PC-9 (cell line): ENCODE data around the gene ALOX12. TPM values are rescaled to one million over a fixed set of nuclear protein-coding genes. Genes with fewer than 3 reads are reported as not detected.
A peak's percentile ranks its signal among the peaks of the same experiment; 100 is the strongest.

Experiments
- BruUV-seq: library from RNA; stranded (reverse); fragments of 400-500 nt; replicated peaks from 2 replicates; lab custom pipeline; 2021; lab: Mats Ljungman, UMichigan
- CTCF ChIA-PET: fragments of 300-600 bp; sonication (Branson Sonifier 250); formaldehyde crosslinking; loops from one replicate; lab custom pipeline; 2022; ENCODE audit warnings: antibody characterized with exemption; lab: Charles Lee
- POLR2A ChIA-PET: fragments of 300-600 bp; sonication (Branson Sonifier 250); formaldehyde crosslinking; loops from one replicate; lab custom pipeline; 2022; ENCODE audit warnings: antibody characterized with exemption; ENCODE audit not compliant: unreplicated experiment; lab: Charles Lee
- DNase-seq, 2 experiments: peaks; one replicate each; pipeline versions ENCODE4 v3.0.0 to v3.0.0-alpha.2; 2015 to 2022; ENCODE audit warnings: mixed read lengths in 1 of 2
- H2AFZ ChIP-seq: fragments of 200-600 bp; sonication (generic); 2 replicates; pipeline ENCODE4 v1.8.1; 2017; ENCODE audit warnings: antibody characterized with exemption
- H3F3A ChIP-seq: fragments of 200-600 bp; sonication (generic); 2 replicates; pipeline ENCODE4 v1.8.1; 2017; ENCODE audit warnings: antibody characterized with exemption, mild to moderate bottlenecking, low read depth; ENCODE audit not compliant: insufficient read depth
- H3K27ac ChIP-seq: fragments of 200-600 bp; sonication (generic); 2 replicates; pipeline ENCODE4 v1.6.1; 2016; ENCODE audit warnings: mixed run types
- H3K27me3 ChIP-seq: fragments of 200-600 bp; sonication (generic); 2 replicates; pipeline ENCODE4 v1.6.1; 2016; ENCODE audit warnings: low read depth, mixed run types; ENCODE audit not compliant: insufficient read depth
- H3K36me3 ChIP-seq: fragments of 200-600 bp; sonication (generic); 2 replicates; pipeline ENCODE4 v1.6.1; 2016; ENCODE audit warnings: low read depth, mixed run types
- H3K4me1 ChIP-seq: fragments of 200-600 bp; sonication (generic); replicated peaks from 2 replicates; pipeline ENCODE4 v1.6.1; 2016; ENCODE audit warnings: mixed run types; ENCODE audit not compliant: insufficient read depth
- H3K4me2 ChIP-seq: fragments of 200-600 bp; sonication (generic); 2 replicates; pipeline ENCODE4 v1.6.1; 2017; ENCODE audit warnings: mixed run types
- H3K4me3 ChIP-seq: fragments of 200-600 bp; sonication (generic); 2 replicates; pipeline ENCODE4 v1.6.1; 2016; ENCODE audit warnings: mixed run types
- H3K79me2 ChIP-seq: fragments of 200-600 bp; sonication (generic); 2 replicates; pipeline ENCODE4 v1.6.1; 2017; ENCODE audit warnings: low read depth, mixed run types
- H3K9me2 ChIP-seq: fragments of 200-600 bp; sonication (generic); 2 replicates; pipeline ENCODE4 v1.8.1; 2017; ENCODE audit warnings: mild to moderate bottlenecking; ENCODE audit not compliant: insufficient read depth
- H3K9me3 ChIP-seq: fragments of 200-600 bp; sonication (generic); 2 replicates; pipeline ENCODE4 v1.8.1; 2016; ENCODE audit warnings: low read depth; ENCODE audit not compliant: insufficient read depth
- H4K20me1 ChIP-seq: fragments of 200-600 bp; sonication (generic); 2 replicates; pipeline ENCODE4 v1.8.1; 2017; ENCODE audit not compliant: insufficient read depth
- EZH2 ChIP-seq: fragments of 200-600 bp; sonication (generic); IDR thresholded peaks from 2 replicates; pipeline ENCODE4 v1.8.0; 2017; ENCODE audit warnings: antibody characterized with exemption, low read depth
- intact Hi-C: fragments of 100-400 bp; cut with micrococcal nuclease; formaldehyde crosslinking; loops from one replicate; pipeline ENCODE4 v1.10.0; 2022; ENCODE audit not compliant: unreplicated experiment
- total RNA-seq: library from RNA; stranded (reverse); gene quantifications from 2 replicates; pipeline ENCODE4 v1.2.3, GENCODE V29; 2021
- TF ChIP-seq, protein P1 (sequence below): fragments of 200-600 bp; sonication (generic); conservative IDR thresholded peaks from 2 replicates; pipeline ENCODE4 v1.6.1; 2017; ENCODE audit warnings: mixed run types, antibody characterized with exemption, mild to moderate bottlenecking, moderate library complexity

ALOX12 gene
- total RNA-seq, 1 experiment from 2014 or later, result not detected

DNA sequence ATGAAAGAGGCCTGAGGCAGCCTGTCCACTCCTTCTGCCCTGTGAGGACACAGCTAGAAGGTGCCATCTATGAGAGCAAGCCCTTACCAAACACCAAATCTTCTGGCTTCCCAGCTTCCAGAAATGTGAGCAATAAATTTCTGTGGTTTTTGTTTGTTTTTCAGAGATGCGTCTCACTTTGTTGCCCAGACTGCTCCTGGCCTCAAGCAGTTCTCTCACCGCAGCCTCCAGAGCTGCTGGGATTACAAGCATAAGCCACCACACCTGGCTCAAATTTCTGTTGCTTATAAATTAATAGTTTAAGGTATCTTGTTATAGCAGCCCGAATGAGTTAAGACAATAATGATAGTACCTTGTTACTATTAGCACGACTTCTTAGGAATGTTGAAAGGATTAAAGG, 60.5 kb downstream of the ALOX12 start:
- H3K4me3 ChIP-seq, result no peak overlapping the region
- H3K27me3 ChIP-seq, result no peaks in the 10 kb centered on the region
- H2AFZ ChIP-seq, result no peak overlapping the region
- peak; percentile 14 to 78 for DNase-seq
- peak overlapping the region; percentile 22; the same call in 1 of the 2 replicates for H3K27ac ChIP-seq
- no peaks in the 10 kb centered on the region for H3K79me2 ChIP-seq
- no peak overlapping the region for H3K4me2 ChIP-seq
- H3K9me3 ChIP-seq, result no peaks in the 10 kb centered on the region
- H3K36me3 ChIP-seq, result no peaks in the 10 kb centered on the region
- H3K4me1 ChIP-seq, result peaks cover 36% of the 10 kb centered on the region
- BruUV-seq, result no TSS peak
- CTCF ChIA-PET, result interaction anchor here (0.7 kb wide), 1 partner anchor 121 kb away, joined by 7 read pairs; no protein-coding TSS in a partner anchor
- H3F3A ChIP-seq, result peaks cover 34% of the 10 kb centered on the region
- no peaks in the 10 kb centered on the region for H4K20me1 ChIP-seq
- intact Hi-C loops, result no loop called here
- POLR2A ChIA-PET, result interaction anchor here (0.5 to 0.6 kb wide), 2 partner anchors 116 to 519 kb away, joined by 3 read pairs; no protein-coding TSS in a partner anchor
- H3K9me2 ChIP-seq, result no peaks in the 10 kb centered on the region
- TF ChIP-seq EZH2, result no peak
- TF ChIP-seq, protein P1, sequence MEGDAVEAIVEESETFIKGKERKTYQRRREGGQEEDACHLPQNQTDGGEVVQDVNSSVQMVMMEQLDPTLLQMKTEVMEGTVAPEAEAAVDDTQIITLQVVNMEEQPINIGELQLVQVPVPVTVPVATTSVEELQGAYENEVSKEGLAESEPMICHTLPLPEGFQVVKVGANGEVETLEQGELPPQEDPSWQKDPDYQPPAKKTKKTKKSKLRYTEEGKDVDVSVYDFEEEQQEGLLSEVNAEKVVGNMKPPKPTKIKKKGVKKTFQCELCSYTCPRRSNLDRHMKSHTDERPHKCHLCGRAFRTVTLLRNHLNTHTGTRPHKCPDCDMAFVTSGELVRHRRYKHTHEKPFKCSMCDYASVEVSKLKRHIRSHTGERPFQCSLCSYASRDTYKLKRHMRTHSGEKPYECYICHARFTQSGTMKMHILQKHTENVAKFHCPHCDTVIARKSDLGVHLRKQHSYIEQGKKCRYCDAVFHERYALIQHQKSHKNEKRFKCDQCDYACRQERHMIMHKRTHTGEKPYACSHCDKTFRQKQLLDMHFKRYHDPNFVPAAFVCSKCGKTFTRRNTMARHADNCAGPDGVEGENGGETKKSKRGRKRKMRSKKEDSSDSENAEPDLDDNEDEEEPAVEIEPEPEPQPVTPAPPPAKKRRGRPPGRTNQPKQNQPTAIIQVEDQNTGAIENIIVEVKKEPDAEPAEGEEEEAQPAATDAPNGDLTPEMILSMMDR, result no peak

DNA sequence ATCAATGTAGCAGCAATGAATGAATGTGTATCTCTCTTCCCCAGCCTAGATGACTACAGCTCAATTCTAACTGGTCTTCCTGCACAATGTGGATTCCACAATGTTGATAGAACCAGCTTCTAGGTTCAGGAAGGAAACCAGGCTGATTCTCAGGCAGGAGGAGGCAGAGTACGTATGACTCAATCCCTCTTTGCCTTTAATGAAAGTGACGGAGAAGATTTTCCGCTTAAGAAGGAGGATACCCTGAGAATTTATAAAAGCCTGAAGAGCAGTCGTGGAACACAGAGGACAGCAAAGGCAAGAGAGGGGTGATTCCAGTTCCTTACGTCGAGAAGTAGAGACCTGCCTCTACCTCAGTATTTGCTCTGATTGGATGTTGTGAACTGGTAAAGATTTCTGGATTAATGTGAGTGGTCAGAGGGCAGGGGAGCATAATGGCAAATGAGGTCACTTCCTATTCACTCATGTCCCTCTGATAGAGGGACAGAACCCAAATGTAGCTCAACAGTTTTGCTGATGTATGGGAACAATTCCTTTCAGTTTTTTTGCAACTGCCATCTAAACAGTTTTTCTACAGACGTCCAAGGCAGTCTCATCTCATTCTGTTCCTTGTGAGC, 63.1 kb downstream of the ALOX12 start:
- H3K9me2 ChIP-seq, result no peaks in the 10 kb centered on the region
- POLR2A ChIA-PET, result no interaction called here
- no TSS peak for BruUV-seq
- H3K27ac ChIP-seq, result no peak overlapping the region
- no peak overlapping the region for H2AFZ ChIP-seq
- H3K4me2 ChIP-seq, result no peak overlapping the region
- peaks cover 36% of the 10 kb centered on the region for H3K4me1 ChIP-seq
- H3F3A ChIP-seq, result peaks cover 38% of the 10 kb centered on the region
- no peaks in the 10 kb centered on the region for H3K27me3 ChIP-seq
- CTCF ChIA-PET, result no interaction called here
- H4K20me1 ChIP-seq, result no peaks in the 10 kb centered on the region
- H3K79me2 ChIP-seq, result no peaks in the 10 kb centered on the region
- intact Hi-C loops, result no loop called here
- no peaks in the 10 kb centered on the region for H3K36me3 ChIP-seq
- no peaks in the 10 kb centered on the region for H3K9me3 ChIP-seq
- no peak for DNase-seq
- H3K4me3 ChIP-seq, result no peak overlapping the region
- no peak for TF ChIP-seq EZH2
- TF ChIP-seq, protein P1, result no peak

Other genes starting within 250 kb of the ALOX12 start
- 20.8 and 27.6 TPM in 2 replicates for gene XAF1, start 240.0 kb upstream of the ALOX12 start, total RNA-seq
- gene FBXO39, start 219.8 kb upstream of the ALOX12 start, total RNA-seq, result not detected in 2 replicates
- 0.50 and 0.61 TPM in 2 replicates for gene TEKT1, start 164.3 kb upstream of the ALOX12 start, total RNA-seq
- gene RNASEK, start 16.6 kb downstream of the ALOX12 start, total RNA-seq, result 196 and 301 TPM in 2 replicates
- 0.28 and 0.48 TPM in 2 replicates for gene BCL6B, start 27.0 kb downstream of the ALOX12 start, total RNA-seq
- gene SLC16A13, start 40.0 kb downstream of the ALOX12 start, total RNA-seq, result 33.4 and 40.6 TPM in 2 replicates
- not detected in 2 replicates for gene SLC16A11, start 48.0 kb downstream of the ALOX12 start, total RNA-seq
- not detected in 2 replicates for gene CLEC10A, start 84.2 kb downstream of the ALOX12 start, total RNA-seq
- not detected in 2 replicates for gene ASGR2, start 118.8 kb downstream of the ALOX12 start, total RNA-seq
- gene ASGR1, start 183.3 kb downstream of the ALOX12 start, total RNA-seq, result 3.5 and 5.9 TPM in 2 replicates
- 27.1 and 32.8 TPM in 2 replicates for gene DLG4, start 223.8 kb downstream of the ALOX12 start, total RNA-seq
- gene ACADVL, start 223.9 kb downstream of the ALOX12 start, total RNA-seq, result 531 and 604 TPM in 2 replicates
- 77.9 and 86.8 TPM in 2 replicates for gene DVL2, start 238.5 kb downstream of the ALOX12 start, total RNA-seq
- gene PHF23, start 243.4 kb downstream of the ALOX12 start, total RNA-seq, result 64.5 and 65.8 TPM in 2 replicates
- gene GABARAP, start 246.4 kb downstream of the ALOX12 start, total RNA-seq, result 424 and 457 TPM in 2 replicates